ENCODE measurements around the gene RAMP2. TPM values are rescaled to one million over a fixed set of nuclear protein-coding genes. Genes with fewer than 3 reads are reported as not detected.

The RAMP2 gene
- total and polyA plus RNA-seq, 2 of the 13 experiments (the other 11 are each of a cell fraction or from before 2014, with no cell fraction given): 1.4 to 5.2 TPM

DNA sequence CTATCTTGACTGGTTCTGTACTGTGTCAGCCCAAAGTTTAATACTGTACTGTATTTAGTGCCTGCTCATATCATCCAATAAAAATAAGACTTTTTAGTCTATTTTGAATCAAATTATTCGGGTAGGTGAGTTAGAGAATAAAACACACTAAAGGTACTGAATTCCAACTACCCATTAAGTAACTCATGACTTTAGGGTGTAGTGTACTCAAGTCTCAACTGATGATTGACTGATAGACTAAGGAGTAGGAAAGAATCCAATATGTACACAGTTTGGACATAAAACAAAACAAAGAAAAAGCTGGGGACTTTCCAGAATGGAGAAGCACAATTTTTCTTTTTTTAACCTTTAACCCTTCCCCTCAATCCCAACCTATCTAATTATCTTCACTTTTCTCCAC, 20.3 kb upstream of the RAMP2 start:
- intact Hi-C loops (cut with micrococcal nuclease; ENCODE audit: unreplicated experiment) (no loop called here), in situ Hi-C loops (cut with HindIII; ENCODE audit: extremely low pct_ligation_motif_present, low pct_unique_long_range_greater_than_20kb) (no loop called here)
- FAIRE-seq: no peak
- WGBS (ENCODE audit: low lambda C conversion rate): 45% methylated on average over 1 of the region's 1 CpG
- H2AFZ ChIP-seq (ENCODE audit: low read length): no peak overlapping the region
- peaks cover 0 to 1% of the 10 kb centered on the region in 2 experiments; a peak in 2 of 5 replicates for H3K36me3 ChIP-seq (replicated peaks in 1 of 2; ENCODE audit: control insufficient read depth in 1 of 2, insufficient read depth in 2 of 2, low read length in 2 of 2)
- no peak for ATAC-seq
- no peaks in the 10 kb centered on the region for H4K20me1 ChIP-seq (ENCODE audit: insufficient read depth, low read length)
- no peak overlapping the region for H3K4me3 ChIP-seq (replicated peaks in 1 of 3; ENCODE audit: insufficient read depth in 1 of 3, low read depth in 2 of 3, low read length in 3 of 3)
- H3K9me3 ChIP-seq (ENCODE audit: low read length): no peaks in the 10 kb centered on the region
- H3K27me3 ChIP-seq (ENCODE audit: control insufficient read depth in 1 of 2, insufficient read depth in 2 of 2, low read length in 2 of 2): no peaks in the 10 kb centered on the region
- no peak overlapping the region for H3K9ac ChIP-seq (ENCODE audit: insufficient read depth, low read depth, low read length)
- POLR2A ChIA-PET: no interaction called here
- CTCF ChIA-PET (ENCODE audit: low intra/inter-chr PET ratio, low total read pairs): no interaction called here
- DNase-seq (ENCODE audit: low spot score): no peak
- no TSS peak for BruUV-seq (replicated peaks)
- H3K27ac ChIP-seq (ENCODE audit: extremely low read length, insufficient read depth, low read length): no peak overlapping the region
- peaks cover 9% of the 10 kb centered on the region for H3K79me2 ChIP-seq (ENCODE audit: insufficient read depth, low read length)
- peaks cover 37% of the 10 kb centered on the region for H3K4me1 ChIP-seq (ENCODE audit: insufficient read depth, low read length)
- no peak for TF ChIP-seq JARID2 (CRISPR knock-in tag; IDR thresholded peaks at IDR 0.05; ENCODE audit: insufficient replicate concordance)
- TF ChIP-seq KLF15 (CRISPR knock-in tag; IDR thresholded peaks at IDR 0.05; ENCODE audit: borderline replicate concordance): no peak
- no peak for TF ChIP-seq GMEB2 (CRISPR knock-in tag; IDR thresholded peaks at IDR 0.05; ENCODE audit: low read depth)
- no peak for TF ChIP-seq KDM3A (CRISPR knock-in tag; IDR thresholded peaks at IDR 0.05; ENCODE audit: low read depth)
- no peak for TF ChIP-seq ZNF274 (CRISPR knock-in tag; IDR thresholded peaks at IDR 0.05)
- TF ChIP-seq HNF1A (IDR thresholded peaks at IDR 0.05; ENCODE audit: low read depth): no peak
- no peak for TF ChIP-seq HNF1A (CRISPR knock-in tag; IDR thresholded peaks at IDR 0.05; ENCODE audit: borderline replicate concordance)
- no peak for TF ChIP-seq SAFB2 (CRISPR knock-in tag; IDR thresholded peaks at IDR 0.05; ENCODE audit: borderline replicate concordance, low read depth)
- TF ChIP-seq ZNF292 (CRISPR knock-in tag; IDR thresholded peaks at IDR 0.05; ENCODE audit: borderline replicate concordance, low read depth): no peak
- no peak for TF ChIP-seq ZSCAN20 (CRISPR knock-in tag; IDR thresholded peaks at IDR 0.05; ENCODE audit: borderline replicate concordance)
- TF ChIP-seq KDM4B (CRISPR knock-in tag; IDR thresholded peaks at IDR 0.05): no peak
- no peak for TF ChIP-seq ZSCAN25 (CRISPR knock-in tag; IDR thresholded peaks at IDR 0.05)
- TF ChIP-seq, protein P1, sequence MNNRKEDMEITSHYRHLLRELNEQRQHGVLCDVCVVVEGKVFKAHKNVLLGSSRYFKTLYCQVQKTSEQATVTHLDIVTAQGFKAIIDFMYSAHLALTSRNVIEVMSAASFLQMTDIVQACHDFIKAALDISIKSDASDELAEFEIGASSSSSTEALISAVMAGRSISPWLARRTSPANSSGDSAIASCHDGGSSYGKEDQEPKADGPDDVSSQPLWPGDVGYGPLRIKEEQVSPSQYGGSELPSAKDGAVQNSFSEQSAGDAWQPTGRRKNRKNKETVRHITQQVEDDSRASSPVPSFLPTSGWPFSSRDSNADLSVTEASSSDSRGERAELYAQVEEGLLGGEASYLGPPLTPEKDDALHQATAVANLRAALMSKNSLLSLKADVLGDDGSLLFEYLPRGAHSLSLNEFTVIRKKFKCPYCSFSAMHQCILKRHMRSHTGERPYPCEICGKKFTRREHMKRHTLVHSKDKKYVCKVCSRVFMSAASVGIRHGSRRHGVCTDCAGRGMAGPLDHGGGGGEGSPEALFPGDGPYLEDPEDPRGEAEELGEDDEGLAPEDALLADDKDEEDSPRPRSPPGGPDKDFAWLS (CRISPR knock-in tag; IDR thresholded peaks at IDR 0.05; ENCODE audit: borderline replicate concordance): no peak
- no peak for TF ChIP-seq ZNF101 (CRISPR knock-in tag; IDR thresholded peaks at IDR 0.05; ENCODE audit: borderline replicate concordance, low read depth)
- no peak overlapping the region for H3K4me2 ChIP-seq (ENCODE audit: low read depth, low read length)
